BJ (cell line): ENCODE data around the gene SLC43A3. TPM values are rescaled to one million over a fixed set of nuclear protein-coding genes. Genes with fewer than 3 reads are reported as not detected.

Experiments used
- CTCF ChIA-PET: fragments of 350-600 bp; formaldehyde crosslinking; extraction: SDS; loops from one replicate; lab custom pipeline; 2021; ENCODE audit warnings: antibody characterized with exemption, inconsistent platforms; lab: Yijun Ruan, JAX
- POLR2A ChIA-PET: fragments of 300-600 bp; sonication (Branson Sonifier 250); formaldehyde crosslinking; extraction: SDS; loops from one replicate; lab custom pipeline; 2021; ENCODE audit warnings: antibody characterized with exemption; lab: Charles Lee
- DNase-seq: peaks from one replicate; pipeline ENCODE4 v3.0.0-alpha.2; 2011; ENCODE audit warnings: low read depth
- H3K27me3 ChIP-seq: 2 replicates; pipeline ENCODE4 v1.6.0; 2011; ENCODE audit warnings: low read length; ENCODE audit not compliant: control insufficient read depth, insufficient read depth
- H3K36me3 ChIP-seq: 2 replicates; pipeline ENCODE4 v1.5.1; 2011; ENCODE audit warnings: low read length; ENCODE audit not compliant: control insufficient read depth, insufficient read depth
- H3K4me3 ChIP-seq: 2 replicates; pipeline ENCODE4 v1.5.1; 2011; ENCODE audit warnings: low read depth, mild to moderate bottlenecking, control low read depth, low read length
- polyA plus RNA-seq: library from polyadenylated mRNA; depleted of rRNA; stranded (reverse); fragments of >200 nt; gene quantifications from 2 replicates; pipeline ENCODE4 v1.2.3, GENCODE V29; 2011
- TF ChIP-seq, protein P1 (sequence below): IDR thresholded peaks from 2 replicates; pipeline ENCODE4 v1.5.1; 2011; ENCODE audit warnings: low read depth, mild to moderate bottlenecking, control low read depth, inconsistent platforms, low read length, moderate library complexity; ENCODE audit not compliant: insufficient read depth

SLC43A3 gene
- polyA plus RNA-seq, 1 experiment = 26.7 TPM

DNA sequence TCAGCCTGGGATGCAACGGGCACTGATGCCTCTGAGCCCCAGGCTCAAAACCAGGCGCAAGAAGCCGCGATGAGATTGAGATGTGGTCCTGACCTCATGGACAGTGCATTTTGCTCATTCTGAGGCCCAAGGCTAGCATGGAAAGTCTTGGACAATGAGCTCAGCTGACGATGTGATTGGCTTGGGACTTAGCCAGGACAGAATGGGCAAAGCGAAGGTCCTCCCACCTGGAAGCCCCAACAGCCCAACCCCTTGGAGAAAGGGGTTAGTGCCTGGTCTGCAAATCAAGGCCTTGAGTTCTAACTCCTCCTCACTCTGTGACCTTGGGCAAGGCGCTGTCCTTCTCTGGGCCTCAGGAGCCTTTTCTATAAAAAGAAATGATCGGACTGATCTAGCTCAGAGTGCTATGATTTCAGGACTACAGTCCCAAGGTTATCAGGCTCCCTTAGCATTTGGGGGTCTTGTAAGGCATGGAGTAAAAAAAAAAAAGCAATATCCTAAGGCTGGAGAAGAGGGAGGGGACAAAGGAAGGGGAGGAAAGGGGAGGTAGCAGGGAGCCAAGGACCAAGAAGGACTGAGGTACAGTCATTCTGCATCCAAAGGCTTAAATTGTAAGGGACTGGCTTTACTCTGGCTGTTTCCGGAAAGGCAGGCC, 2.7 kb downstream of the SLC43A3 start:
- DNase-seq = no peak
- Histone ChIP-seq H3K27me3 (no peaks in the 10 kb centered on the region), H3K4me3 (no peak overlapping the region), H3K36me3 (no peaks in the 10 kb centered on the region; the same call in none of the 2 replicates)
- POLR2A ChIA-PET = no interaction called here
- TF ChIP-seq, protein P1, sequence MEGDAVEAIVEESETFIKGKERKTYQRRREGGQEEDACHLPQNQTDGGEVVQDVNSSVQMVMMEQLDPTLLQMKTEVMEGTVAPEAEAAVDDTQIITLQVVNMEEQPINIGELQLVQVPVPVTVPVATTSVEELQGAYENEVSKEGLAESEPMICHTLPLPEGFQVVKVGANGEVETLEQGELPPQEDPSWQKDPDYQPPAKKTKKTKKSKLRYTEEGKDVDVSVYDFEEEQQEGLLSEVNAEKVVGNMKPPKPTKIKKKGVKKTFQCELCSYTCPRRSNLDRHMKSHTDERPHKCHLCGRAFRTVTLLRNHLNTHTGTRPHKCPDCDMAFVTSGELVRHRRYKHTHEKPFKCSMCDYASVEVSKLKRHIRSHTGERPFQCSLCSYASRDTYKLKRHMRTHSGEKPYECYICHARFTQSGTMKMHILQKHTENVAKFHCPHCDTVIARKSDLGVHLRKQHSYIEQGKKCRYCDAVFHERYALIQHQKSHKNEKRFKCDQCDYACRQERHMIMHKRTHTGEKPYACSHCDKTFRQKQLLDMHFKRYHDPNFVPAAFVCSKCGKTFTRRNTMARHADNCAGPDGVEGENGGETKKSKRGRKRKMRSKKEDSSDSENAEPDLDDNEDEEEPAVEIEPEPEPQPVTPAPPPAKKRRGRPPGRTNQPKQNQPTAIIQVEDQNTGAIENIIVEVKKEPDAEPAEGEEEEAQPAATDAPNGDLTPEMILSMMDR = no peak
- CTCF ChIA-PET = interaction anchor here (1.1 to 1.9 kb wide), 2 partner anchors 34 to 69 kb away, joined by 3 to 5 read pairs; no protein-coding TSS in a partner anchor

DNA sequence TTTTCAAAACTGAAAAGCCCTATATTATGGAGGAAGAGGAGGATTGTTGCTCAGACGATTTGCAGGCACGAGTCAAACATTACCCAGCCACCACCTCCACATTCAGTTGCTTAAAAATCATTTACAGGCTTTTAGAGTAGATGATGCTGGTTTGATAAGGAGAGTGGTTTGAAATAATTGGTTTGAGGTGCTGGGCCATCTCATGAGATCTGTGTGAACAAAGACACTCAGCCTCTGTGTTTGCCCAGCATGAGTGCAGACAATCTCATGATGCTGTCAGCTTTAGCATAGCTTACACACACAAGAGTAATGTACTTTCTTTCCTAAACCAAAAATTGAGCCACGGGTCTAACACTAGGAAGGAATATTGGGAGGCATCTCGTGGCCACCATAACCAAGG, 4.3 kb downstream of the SLC43A3 start:
- no peaks in the 10 kb centered on the region; the same call in none of the 2 replicates for H3K36me3 ChIP-seq
- H3K27me3 ChIP-seq = no peaks in the 10 kb centered on the region
- no peak overlapping the region for H3K4me3 ChIP-seq
- ChIA-PET POLR2A (no interaction called here), CTCF (interaction anchor here (0.6 to 0.8 kb wide), 2 partner anchors 36 to 104 kb away, joined by 3 to 4 read pairs; no protein-coding TSS in a partner anchor)
- TF ChIP-seq, protein P1 = no peak
- no peak for DNase-seq

DNA sequence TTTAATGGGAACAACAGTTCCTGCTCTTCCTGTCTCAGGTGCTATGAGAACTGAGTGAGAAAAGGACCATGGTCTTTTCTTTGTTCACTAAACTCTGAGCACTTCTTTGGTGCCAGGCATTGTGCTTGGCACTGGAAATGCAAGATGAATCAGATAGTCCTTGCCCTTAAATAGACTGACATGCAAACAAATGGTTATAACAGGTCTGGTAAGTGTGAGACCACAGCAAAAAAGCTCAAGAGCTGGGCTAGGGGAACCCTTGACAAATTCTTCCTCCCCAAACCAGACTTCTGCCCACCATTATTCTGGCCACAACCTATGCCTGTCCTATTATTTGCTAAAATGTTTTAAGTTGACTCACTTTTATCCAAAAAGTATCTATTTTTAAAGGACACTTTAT, 5.1 kb downstream of the SLC43A3 start:
- ChIA-PET POLR2A (no interaction called here), CTCF (interaction anchor here (0.8 to 1.6 kb wide), 2 partner anchors 15 to 105 kb away, joined by 3 read pairs; no protein-coding TSS in a partner anchor)
- DNase-seq = no peak
- no peaks in the 10 kb centered on the region; the same call in none of the 2 replicates for H3K36me3 ChIP-seq
- TF ChIP-seq, protein P1 = no peak
- no peak overlapping the region for H3K4me3 ChIP-seq
- H3K27me3 ChIP-seq = no peaks in the 10 kb centered on the region

GRCh38 chr11:57421066-57421465, 5.9 kb downstream of the SLC43A3 start:
- Histone ChIP-seq H3K36me3 (peaks cover 2% of the 10 kb centered on the region), H3K4me3 (no peak overlapping the region), H3K27me3 (no peaks in the 10 kb centered on the region)
- ChIA-PET POLR2A (no interaction called here), CTCF (interaction anchor here (1.2 to 1.6 kb wide), 2 partner anchors 14 to 71 kb away, joined by 3 read pairs; no protein-coding TSS in a partner anchor)
- TF ChIP-seq, protein P1 = no peak
- DNase-seq = no peak

DNA sequence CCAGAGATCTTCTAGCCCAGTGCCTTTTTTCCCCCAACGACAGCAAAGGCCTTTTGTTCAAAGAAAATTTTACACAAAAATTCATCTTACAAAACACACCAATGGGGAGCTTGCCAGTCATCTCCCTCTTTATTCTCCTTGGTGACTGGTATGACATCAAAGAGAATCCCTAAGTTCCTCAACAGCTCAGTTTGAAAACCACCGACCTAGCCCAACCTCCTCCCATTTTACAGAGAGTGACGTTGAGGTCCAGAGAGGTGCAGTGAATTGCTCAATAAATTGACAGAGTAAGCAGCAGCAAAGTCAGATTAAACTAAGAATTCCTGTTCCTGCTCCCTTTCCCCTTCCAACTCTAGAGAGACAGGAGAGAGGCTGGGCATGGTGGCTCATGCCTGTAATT, 7.8 kb downstream of the SLC43A3 start:
- CTCF ChIA-PET = interaction anchor here (3.6 kb wide), 1 partner anchor 39 kb away, joined by 15 read pairs; no protein-coding TSS in a partner anchor
- POLR2A ChIA-PET = no interaction called here
- Histone ChIP-seq H3K27me3 (no peaks in the 10 kb centered on the region), H3K4me3 (no peak overlapping the region), H3K36me3 (peaks cover 7% of the 10 kb centered on the region)
- TF ChIP-seq, protein P1 = no peak
- no peak for DNase-seq
